ENCODE measurements around the gene LTBP2.

- no peak for TF ChIP-seq EZH2 (IDR thresholded peaks at IDR 0.05; ENCODE audit: insufficient read depth, poor library complexity, severe bottlenecking)
- TF ChIP-seq EZH2phosphoT487 (IDR thresholded peaks at IDR 0.05; ENCODE audit: insufficient read depth, low read depth), result no peak
Measured at GRCh38 chr14:74488786-74489397, 123.1 kb downstream of the LTBP2 start.
